IMR-90 (cell line): ENCODE data around the gene MFSD12. TPM values are rescaled to one million over a fixed set of nuclear protein-coding genes. Genes with fewer than 3 reads are reported as not detected.

ENCODE experiments used
- ATAC-seq: fragments of 200-7000 bp; cut with Tn5 transposase; 2 replicates; pipeline ENCODE4 v1.9.1; 2020; ENCODE audit warnings: low read depth, mild to moderate bottlenecking, moderate library complexity
- BruUV-seq: library from RNA; stranded (reverse); fragments of 400-500 nt; replicated peaks from 2 replicates; lab custom pipeline; 2021; lab: Mats Ljungman, UMichigan
- CTCF ChIA-PET: fragments of 300-600 bp; formaldehyde crosslinking; extraction: SDS; loops from one replicate; lab custom pipeline; 2021; ENCODE audit warnings: antibody characterized with exemption; lab: Yijun Ruan, JAX
- POLR2A ChIA-PET: fragments of 300-600 bp; sonication (Branson Sonifier 250); formaldehyde crosslinking; loops from one replicate; lab custom pipeline; 2022; ENCODE audit warnings: antibody characterized with exemption; ENCODE audit not compliant: unreplicated experiment; lab: Charles Lee
- DNase-seq: peaks from one replicate; pipeline ENCODE4 v3.0.0; 2013
- H2AFZ ChIP-seq: replicated peaks from 2 replicates; pipeline ENCODE3; 2013; ENCODE audit warnings: low read length, mild to moderate bottlenecking; ENCODE audit not compliant: poor library complexity
- H2AK5ac ChIP-seq: 2 replicates; pipeline ENCODE4 v1.6.1; 2013; ENCODE audit warnings: low read depth, low read length, inconsistent platforms
- H2AK9ac ChIP-seq: replicated peaks from 2 replicates; pipeline ENCODE3; 2013; ENCODE audit warnings: mild to moderate bottlenecking, low read depth, low read length, moderate library complexity; ENCODE audit not compliant: poor library complexity
- H2BK120ac ChIP-seq: 2 replicates; pipeline ENCODE4 v1.6.1; 2013; ENCODE audit warnings: low read depth, low read length, inconsistent platforms
- H2BK15ac ChIP-seq: 3 replicates; pipeline ENCODE4 v1.6.1; 2013; ENCODE audit warnings: low read depth, low read length, inconsistent platforms
- H2BK20ac ChIP-seq: 2 replicates; pipeline ENCODE4 v1.6.1; 2013; ENCODE audit warnings: low read depth, mild to moderate bottlenecking, inconsistent platforms, low read length, moderate library complexity
- H2BK5ac ChIP-seq: 2 replicates; pipeline ENCODE4 v1.6.1; 2013; ENCODE audit warnings: mild to moderate bottlenecking, low read depth, low read length, inconsistent platforms; ENCODE audit not compliant: poor library complexity, severe bottlenecking
- H3K14ac ChIP-seq: replicated peaks from 2 replicates; pipeline ENCODE4 v1.6.1; 2013; ENCODE audit warnings: low read depth, low read length, inconsistent platforms
- H3K18ac ChIP-seq: 2 replicates; pipeline ENCODE4 v1.6.1; 2013; ENCODE audit warnings: low read depth, low read length, control low read depth
- H3K23ac ChIP-seq: 2 replicates; pipeline ENCODE4 v1.6.1; 2013; ENCODE audit warnings: low read depth, low read length, inconsistent platforms
- H3K27ac ChIP-seq: 2 replicates; pipeline ENCODE4 v1.5.1; 2013; ENCODE audit warnings: mild to moderate bottlenecking, control low read depth, low read length; ENCODE audit not compliant: insufficient read depth
- H3K27me3 ChIP-seq: 2 replicates; pipeline ENCODE4 v1.6.1; 2013; ENCODE audit warnings: low read length; ENCODE audit not compliant: control insufficient read depth, insufficient read depth
- H3K36me3 ChIP-seq: 2 replicates; pipeline ENCODE4 v1.6.1; 2013; ENCODE audit warnings: low read length, mixed read lengths; ENCODE audit not compliant: control insufficient read depth, insufficient read depth
- H3K4ac ChIP-seq: 2 replicates; pipeline ENCODE4 v1.6.1; 2013; ENCODE audit warnings: low read depth, low read length, inconsistent platforms
- H3K4me1 ChIP-seq: 2 replicates; pipeline ENCODE4 v1.6.1; 2013; ENCODE audit warnings: low read length, mixed read lengths; ENCODE audit not compliant: control insufficient read depth, insufficient read depth
- H3K4me2 ChIP-seq: 2 replicates; pipeline ENCODE4 v1.6.1; 2013; ENCODE audit warnings: low read depth, mild to moderate bottlenecking, control low read depth, low read length, moderate library complexity
- H3K4me3 ChIP-seq: 2 replicates; pipeline ENCODE4 v1.5.1; 2013; ENCODE audit warnings: low read depth, mild to moderate bottlenecking, control low read depth, low read length, moderate library complexity; ENCODE audit not compliant: insufficient read depth
- H3K56ac ChIP-seq: 2 replicates; pipeline ENCODE4 v1.6.1; 2013; ENCODE audit warnings: low read length, inconsistent platforms; ENCODE audit not compliant: insufficient read depth; ENCODE audit errors: extremely low read depth
- H3K79me1 ChIP-seq, 2 experiments: 2 replicates each; pipeline ENCODE4 v1.6.1; 2013; ENCODE audit warnings: low read length in 2 of 2, inconsistent platforms in 1 of 2, low read depth in 1 of 2
- H3K9ac ChIP-seq: 2 replicates; pipeline ENCODE4 v1.6.1; 2013; ENCODE audit warnings: low read depth, low read length, control low read depth
- H3K9me1 ChIP-seq: 2 replicates; pipeline ENCODE4 v1.6.1; 2013; ENCODE audit warnings: low read length, inconsistent platforms; ENCODE audit not compliant: insufficient read depth
- H3K9me3 ChIP-seq: 2 replicates; pipeline ENCODE4 v1.6.1; 2013; ENCODE audit warnings: low read length; ENCODE audit not compliant: control insufficient read depth, insufficient read depth
- H4K20me1 ChIP-seq: 2 replicates; pipeline ENCODE4 v1.6.1; 2013; ENCODE audit warnings: low read length, inconsistent platforms; ENCODE audit not compliant: insufficient read depth
- H4K5ac ChIP-seq: 2 replicates; pipeline ENCODE4 v1.6.1; 2013; ENCODE audit warnings: mild to moderate bottlenecking, low read depth, low read length, control low read depth
- H4K8ac ChIP-seq, 2 experiments: 2 replicates each; pipeline ENCODE4 v1.6.1; 2013; ENCODE audit warnings: low read depth in 2 of 2, low read length in 2 of 2, control low read depth in 1 of 2, inconsistent platforms in 1 of 2
- H4K91ac ChIP-seq: 2 replicates; pipeline ENCODE4 v1.6.1; 2013; ENCODE audit warnings: low read depth, low read length, inconsistent platforms; ENCODE audit not compliant: insufficient read depth
- CEBPB ChIP-seq: IDR thresholded peaks from 2 replicates; pipeline ENCODE4 v1.6.1; 2012; ENCODE audit warnings: low read depth, low read length, improper control_type of control experiment
- CHD1 ChIP-seq: IDR thresholded peaks from 2 replicates; pipeline ENCODE4 v1.6.1; 2012; ENCODE audit warnings: low read depth, low read length, improper control_type of control experiment
- ELK1 ChIP-seq: fragments of 150-350 bp; IDR thresholded peaks from 2 replicates; pipeline ENCODE4 v1.6.1; 2016; ENCODE audit warnings: low read depth, mild to moderate bottlenecking, low read length, moderate library complexity, borderline replicate concordance
- FOS ChIP-seq: fragments of 150-350 bp; IDR thresholded peaks from 2 replicates; pipeline ENCODE4 v1.6.1; 2016; ENCODE audit warnings: low read depth, low read length
- MAZ ChIP-seq: IDR thresholded peaks from 2 replicates; pipeline ENCODE4 v1.6.1; 2012; ENCODE audit warnings: low read depth, mild to moderate bottlenecking, low read length, improper control_type of control experiment, moderate library complexity, borderline replicate concordance
- NFE2L2 ChIP-seq: fragments of 150-350 bp; IDR thresholded peaks from 2 replicates; pipeline ENCODE4 v1.6.1; 2016; ENCODE audit warnings: low read depth, mild to moderate bottlenecking, low read length
- POLR2A ChIP-seq: IDR thresholded peaks from 2 replicates; pipeline ENCODE4 v1.6.1; 2012; ENCODE audit warnings: mild to moderate bottlenecking, low read depth, low read length
- RCOR1 ChIP-seq: IDR thresholded peaks from 2 replicates; pipeline ENCODE4 v1.6.1; 2012; ENCODE audit warnings: mild to moderate bottlenecking, low read length, improper control_type of control experiment; ENCODE audit not compliant: insufficient replicate concordance
- RFX5 ChIP-seq: IDR thresholded peaks from 2 replicates; pipeline ENCODE4 v1.8.0; 2012; ENCODE audit warnings: low read depth, mild to moderate bottlenecking, low read length, moderate library complexity
- SMC3 ChIP-seq: fragments of 150-350 bp; IDR thresholded peaks from 2 replicates; pipeline ENCODE4 v1.6.1; 2016; ENCODE audit warnings: low read depth, mild to moderate bottlenecking, antibody characterized with exemption, low read length, moderate library complexity
- WGBS, 2 experiments: methylation state at CpG; one replicate each; pipeline versions ENCODE4 v1.1.5 to v1.1.7; 2013; ENCODE audit warnings: missing lambda C conversion rate in 2 of 2; ENCODE audit not compliant: insufficient read length in 1 of 2; ENCODE audit errors: extremely low coverage in 2 of 2; 5-methylcytosine and 5-hydroxymethylcytosine counted together
- dilution Hi-C: fragments of 300-500 bp; cut with HindIII; formaldehyde crosslinking; loops from one replicate; pipeline ENCODE4 v1.14.3; 2018; ENCODE audit warnings: low sequenced_read_pairs; ENCODE audit not compliant: unreplicated experiment
- in situ Hi-C: fragments of 300-500 bp; cut with MboI; formaldehyde crosslinking; loops from 3 replicates; pipeline ENCODE4 v1.14.3; 2019; ENCODE audit warnings: low sequenced_read_pairs, inconsistent platforms, mixed read lengths
- intact Hi-C: fragments of 100-400 bp; cut with micrococcal nuclease; formaldehyde crosslinking; loops from 2 replicates; pipeline ENCODE4 v1.10.0; 2022
- polyA plus RNA-seq, 3 experiments: library from polyadenylated mRNA; depleted of rRNA; stranded (reverse); fragments of >200 nt; gene quantifications; 2 replicates each; pipeline ENCODE4 v1.2.3, GENCODE V29; 2012; ENCODE audit warnings: low replicate concordance in 1 of 3
- total RNA-seq: library from RNA; depleted of rRNA; stranded (reverse); fragments of >200 nt; gene quantifications from 2 replicates; pipeline ENCODE4 v1.2.3, GENCODE V29; 2012
- TF ChIP-seq, protein P1 (sequence below): conservative IDR thresholded peaks from 2 replicates; pipeline ENCODE4 v1.5.1; 2012; ENCODE audit warnings: mild to moderate bottlenecking, low read depth, low read length, improper control_type of control experiment

MFSD12 gene
- total and polyA plus RNA-seq, 2 of the 4 experiments (the other 2 are of a cell fraction), result 20.4 to 77.2 TPM

DNA sequence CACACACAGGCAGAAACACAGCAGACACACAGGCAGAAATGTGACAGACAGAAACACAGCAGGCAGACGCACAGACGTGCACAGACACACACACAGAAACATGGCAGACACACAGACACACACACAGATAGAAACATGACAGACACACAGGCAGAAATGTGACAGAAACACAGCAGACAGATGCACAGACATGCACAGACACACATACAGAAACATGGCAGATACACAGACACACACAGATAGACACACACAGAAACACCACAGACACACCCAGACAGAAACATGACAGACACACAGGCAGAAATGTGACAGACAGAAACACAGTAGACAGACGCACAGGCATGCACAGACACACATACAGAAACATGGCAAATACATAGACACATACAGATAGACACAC, 48.0 kb upstream of the MFSD12 start:
- H2AK9ac ChIP-seq, result peak overlapping the region; percentile 93
- peaks cover 11% of the 10 kb centered on the region for H3K4me1 ChIP-seq
- H3K27me3 ChIP-seq, result no peaks in the 10 kb centered on the region
- H2BK15ac ChIP-seq, result peak overlapping the region; percentile 7; the same call in 1 of the 3 replicates
- no peak for DNase-seq
- H3K27ac ChIP-seq, result no peak overlapping the region
- 100% methylated on average over 1 of the region's 3 CpGs; no CpG with 5 or more reads in 1 of the 2 experiments for WGBS, 2 experiments
- in situ Hi-C loops, result loop anchor here (25.0 kb wide), 1 partner anchor 293 kb away; no protein-coding TSS in a partner anchor
- H4K8ac ChIP-seq, result no peak overlapping the region
- no peak overlapping the region for H4K5ac ChIP-seq
- ChIA-PET POLR2A (no interaction called here), CTCF (no interaction called here)
- peak overlapping the region; percentile 42; the same call in 1 of the 2 replicates for H2AK5ac ChIP-seq
- H4K91ac ChIP-seq, result no peak overlapping the region
- H3K79me1 ChIP-seq, result peaks cover 7 to 17% of the 10 kb centered on the region in 2 experiments
- no peak overlapping the region for H3K18ac ChIP-seq
- no peaks in the 10 kb centered on the region for H3K9me3 ChIP-seq
- ATAC-seq, result no peak
- H2AFZ ChIP-seq, result peak overlapping the region; percentile 9
- no peaks in the 10 kb centered on the region for H4K20me1 ChIP-seq
- no peak overlapping the region for H2BK20ac ChIP-seq
- dilution Hi-C loops, result no loop called here
- peak overlapping the region; percentile 11; the same call in 1 of the 2 replicates for H3K23ac ChIP-seq
- H3K4me2 ChIP-seq, result no peak overlapping the region
- no TSS peak for BruUV-seq
- 0 out of 2 replicates have a peak, but pooled peaks cover 6% of the 10 kb centered on the region for H3K9me1 ChIP-seq
- TF ChIP-seq FOS (no peak), RCOR1 (no peak), NFE2L2 (no peak), MAZ (no peak), SMC3 (no peak), POLR2A (no peak), CEBPB (no peak), CHD1 (no peak), RFX5 (no peak), ELK1 (no peak)
- TF ChIP-seq, protein P1, sequence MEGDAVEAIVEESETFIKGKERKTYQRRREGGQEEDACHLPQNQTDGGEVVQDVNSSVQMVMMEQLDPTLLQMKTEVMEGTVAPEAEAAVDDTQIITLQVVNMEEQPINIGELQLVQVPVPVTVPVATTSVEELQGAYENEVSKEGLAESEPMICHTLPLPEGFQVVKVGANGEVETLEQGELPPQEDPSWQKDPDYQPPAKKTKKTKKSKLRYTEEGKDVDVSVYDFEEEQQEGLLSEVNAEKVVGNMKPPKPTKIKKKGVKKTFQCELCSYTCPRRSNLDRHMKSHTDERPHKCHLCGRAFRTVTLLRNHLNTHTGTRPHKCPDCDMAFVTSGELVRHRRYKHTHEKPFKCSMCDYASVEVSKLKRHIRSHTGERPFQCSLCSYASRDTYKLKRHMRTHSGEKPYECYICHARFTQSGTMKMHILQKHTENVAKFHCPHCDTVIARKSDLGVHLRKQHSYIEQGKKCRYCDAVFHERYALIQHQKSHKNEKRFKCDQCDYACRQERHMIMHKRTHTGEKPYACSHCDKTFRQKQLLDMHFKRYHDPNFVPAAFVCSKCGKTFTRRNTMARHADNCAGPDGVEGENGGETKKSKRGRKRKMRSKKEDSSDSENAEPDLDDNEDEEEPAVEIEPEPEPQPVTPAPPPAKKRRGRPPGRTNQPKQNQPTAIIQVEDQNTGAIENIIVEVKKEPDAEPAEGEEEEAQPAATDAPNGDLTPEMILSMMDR, result no peak
- H3K36me3 ChIP-seq, result peaks cover 2% of the 10 kb centered on the region; the same call in 1 of the 2 replicates
- H3K4ac ChIP-seq, result no peak overlapping the region
- no peak overlapping the region for H3K4me3 ChIP-seq
- H3K56ac ChIP-seq, result no peak overlapping the region
- H3K14ac ChIP-seq, result peak overlapping the region; percentile 42
- intact Hi-C loops, result no loop called here
- H2BK5ac ChIP-seq, result no peak overlapping the region
- no peak overlapping the region for H3K9ac ChIP-seq
- H2BK120ac ChIP-seq, result no peak overlapping the region
